Tibial nerve (tissue), 4 donors: ENCODE data around the gene GPR158. TPM values are rescaled to one million over a fixed set of nuclear protein-coding genes. Genes with fewer than 3 reads are reported as not detected.

Experiments used
- DNase-seq, 2 donors: peaks; one replicate each; pipeline ENCODE4 v3.0.0-alpha.2; 2019; ENCODE audit warnings: low spot score in 2 of 2
- H3K27ac ChIP-seq, 4 donors: fragments of 200-600 bp; sonication (generic) in 3 of 4; one replicate each; pipeline ENCODE4 v1.5.1; 2017 to 2019; ENCODE audit warnings: mild to moderate bottlenecking in 1 of 4
- H3K27me3 ChIP-seq, 2 donors: fragments of 200-600 bp; sonication (generic) in 1 of 2; one replicate each; pipeline versions ENCODE4 v1.5.1 to v1.6.0; 2017 to 2019
- H3K36me3 ChIP-seq, 3 donors: fragments of 200-600 bp; sonication (generic); one replicate each; pipeline ENCODE4 v1.5.1; 2018 to 2019
- H3K4me1 ChIP-seq, 4 donors: fragments of 200-600 bp; sonication (generic) in 3 of 4; one replicate each; pipeline ENCODE4 v1.5.1; 2017 to 2019
- H3K4me3 ChIP-seq, 4 donors: fragments of 200-600 bp; sonication (generic) in 3 of 4; one replicate each; pipeline ENCODE4 v1.5.1; 2017 to 2019; ENCODE audit warnings: mild to moderate bottlenecking in 1 of 4, moderate library complexity in 1 of 4
- H3K9me3 ChIP-seq, 4 donors: fragments of 200-600 bp; sonication (generic) in 3 of 4; one replicate each; pipeline ENCODE4 v1.5.1; 2017 to 2019
- EP300 ChIP-seq, 2 donors: sonication (generic); formaldehyde crosslinking; IDR thresholded peaks; one replicate each; pipeline ENCODE4 v1.6.1; 2017; ENCODE audit warnings: antibody characterized with exemption in 2 of 2, mild to moderate bottlenecking in 1 of 2
- POLR2A ChIP-seq, 2 donors: fragments of 450-650 bp; IDR thresholded peaks; one replicate each; pipeline ENCODE4 v1.6.1; 2017; ENCODE audit warnings: antibody characterized with exemption in 2 of 2, mild to moderate bottlenecking in 2 of 2, moderate library complexity in 2 of 2
- WGBS, 2 donors: methylation state at CpG; one replicate each; pipeline ENCODE4 v1.1.5; 2018; 5-methylcytosine and 5-hydroxymethylcytosine counted together
- total RNA-seq, 4 donors: library from RNA; depleted of rRNA; stranded (reverse); fragments of >200 nt; gene quantifications; one replicate each; pipeline ENCODE4 v1.1.0, GENCODE V29; 2016
- TF ChIP-seq, protein P1 (sequence below), 5 experiments: fragments of 200-600 bp in 3 of 5; fragments of 450-650 bp in 2 of 5; sonication (generic) in 3 of 5; IDR thresholded peaks; one replicate each; pipeline ENCODE4 v1.5.1; 2016 to 2019; ENCODE audit warnings: antibody characterized with exemption in 5 of 5, mild to moderate bottlenecking in 3 of 5, moderate library complexity in 2 of 5

Gene GPR158
- total RNA-seq, 4 donors from 2014 or later: under 0.01 to 0.39 (median under 0.01) TPM

DNA sequence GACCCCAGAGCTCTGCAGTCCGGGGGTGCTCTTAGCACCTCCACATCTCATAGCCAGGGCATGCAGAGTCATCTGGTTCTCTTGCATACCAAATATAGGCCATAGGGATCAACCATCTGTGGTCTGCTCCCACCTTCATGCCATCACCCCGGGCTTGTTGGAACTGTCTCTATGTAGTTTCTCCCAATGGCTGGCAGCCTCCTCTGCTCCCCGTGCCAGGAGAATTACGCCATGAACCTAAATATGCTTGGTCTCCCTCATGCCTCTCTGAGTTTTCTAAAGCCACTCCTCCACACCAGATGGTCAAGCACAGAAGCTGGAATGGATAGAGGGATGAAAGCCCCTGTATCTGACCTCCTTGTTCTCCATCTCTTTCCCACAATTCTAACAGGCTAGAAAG lies 456.7 kb downstream of the GPR158 start:
- Histone ChIP-seq H3K27me3 (no peaks in the 10 kb centered on the region), H3K36me3 (no peaks in the 10 kb centered on the region), H3K27ac (no peak overlapping the region), H3K4me3 (no peak overlapping the region), H3K9me3 (peaks cover 0 to 4% (median 0%) of the 10 kb centered on the region in 4 donors), H3K4me1 (no peaks in the 10 kb centered on the region)
- DNase-seq: no peak
- TF ChIP-seq, protein P1, sequence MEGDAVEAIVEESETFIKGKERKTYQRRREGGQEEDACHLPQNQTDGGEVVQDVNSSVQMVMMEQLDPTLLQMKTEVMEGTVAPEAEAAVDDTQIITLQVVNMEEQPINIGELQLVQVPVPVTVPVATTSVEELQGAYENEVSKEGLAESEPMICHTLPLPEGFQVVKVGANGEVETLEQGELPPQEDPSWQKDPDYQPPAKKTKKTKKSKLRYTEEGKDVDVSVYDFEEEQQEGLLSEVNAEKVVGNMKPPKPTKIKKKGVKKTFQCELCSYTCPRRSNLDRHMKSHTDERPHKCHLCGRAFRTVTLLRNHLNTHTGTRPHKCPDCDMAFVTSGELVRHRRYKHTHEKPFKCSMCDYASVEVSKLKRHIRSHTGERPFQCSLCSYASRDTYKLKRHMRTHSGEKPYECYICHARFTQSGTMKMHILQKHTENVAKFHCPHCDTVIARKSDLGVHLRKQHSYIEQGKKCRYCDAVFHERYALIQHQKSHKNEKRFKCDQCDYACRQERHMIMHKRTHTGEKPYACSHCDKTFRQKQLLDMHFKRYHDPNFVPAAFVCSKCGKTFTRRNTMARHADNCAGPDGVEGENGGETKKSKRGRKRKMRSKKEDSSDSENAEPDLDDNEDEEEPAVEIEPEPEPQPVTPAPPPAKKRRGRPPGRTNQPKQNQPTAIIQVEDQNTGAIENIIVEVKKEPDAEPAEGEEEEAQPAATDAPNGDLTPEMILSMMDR (IDR thresholded peaks at IDR 0.05): no peak
- TF ChIP-seq POLR2A (IDR thresholded peaks at IDR 0.05): no peak
- no peak for TF ChIP-seq EP300 (IDR thresholded peaks at IDR 0.05)
- WGBS, 2 donors: 88% methylated on average over 4 of the region's 4 CpGs

GRCh38 chr10:25632802-25633201 lies 458.0 kb downstream of the GPR158 start:
- no peaks in the 10 kb centered on the region for H3K27me3 ChIP-seq
- no peak overlapping the region for H3K27ac ChIP-seq
- no peaks in the 10 kb centered on the region for H3K4me1 ChIP-seq
- H3K4me3 ChIP-seq: no peak overlapping the region
- TF ChIP-seq POLR2A (IDR thresholded peaks at IDR 0.05): no peak
- TF ChIP-seq EP300 (IDR thresholded peaks at IDR 0.05): no peak
- TF ChIP-seq, protein P1 (IDR thresholded peaks at IDR 0.05): no peak
- peaks cover 0 to 4% (median 0%) of the 10 kb centered on the region in 4 donors for H3K9me3 ChIP-seq
- DNase-seq: no peak
- H3K36me3 ChIP-seq: no peaks in the 10 kb centered on the region
- 88 to 89% methylated on average over 5 of the region's 5 CpGs for WGBS, 2 donors

GRCh38 chr10:25633542-25633941 lies 458.7 kb downstream of the GPR158 start:
- H3K36me3 ChIP-seq: no peaks in the 10 kb centered on the region
- no peaks in the 10 kb centered on the region for H3K4me1 ChIP-seq
- peaks cover 0 to 2% (median 0%) of the 10 kb centered on the region in 4 donors for H3K9me3 ChIP-seq
- 73 to 77% methylated on average over 2 of the region's 2 CpGs for WGBS, 2 donors
- H3K27ac ChIP-seq: no peak overlapping the region
- no peak overlapping the region for H3K4me3 ChIP-seq
- no peak for DNase-seq
- TF ChIP-seq, protein P1 (IDR thresholded peaks at IDR 0.05): no peak
- TF ChIP-seq EP300 (IDR thresholded peaks at IDR 0.05) (no peak), POLR2A (IDR thresholded peaks at IDR 0.05) (no peak)
- H3K27me3 ChIP-seq: no peaks in the 10 kb centered on the region

- Histone ChIP-seq H3K4me1 (no peaks in the 10 kb centered on the region), H3K27ac (no peak overlapping the region), H3K4me3 (no peak overlapping the region), H3K27me3 (no peaks in the 10 kb centered on the region), H3K9me3 (no peaks in the 10 kb centered on the region), H3K36me3 (no peaks in the 10 kb centered on the region)
- TF ChIP-seq EP300 (IDR thresholded peaks at IDR 0.05) (no peak), POLR2A (IDR thresholded peaks at IDR 0.05) (no peak)
- TF ChIP-seq, protein P1 (IDR thresholded peaks at IDR 0.05): no peak
- no peak for DNase-seq
- WGBS, 2 donors: 91% methylated on average over 2 of the region's 2 CpGs
Observed at GRCh38 chr10:25639646-25640045, 464.8 kb downstream of the GPR158 start.

DNA sequence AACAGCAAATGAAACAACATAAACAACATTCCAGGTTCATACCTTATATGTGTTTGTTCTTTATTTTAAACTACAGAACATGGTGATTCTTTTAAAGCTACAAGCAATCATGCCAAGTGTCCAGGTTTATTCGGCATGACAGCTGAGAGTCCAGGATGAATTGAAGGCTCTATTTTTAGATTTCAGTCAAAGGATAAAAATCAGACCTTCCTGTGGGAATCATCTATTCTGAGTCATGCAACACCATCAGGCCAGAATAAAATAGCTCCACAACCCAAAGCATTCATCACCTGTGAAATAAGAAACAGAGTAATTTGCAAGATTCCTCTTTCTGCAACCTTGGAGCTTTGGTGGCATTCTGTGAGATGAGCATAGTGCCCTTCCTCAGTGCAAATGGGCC lies 466.8 kb downstream of the GPR158 start:
- WGBS, 2 donors: 72 to 74% methylated on average over 1 of the region's 1 CpG
- H3K9me3 ChIP-seq: no peaks in the 10 kb centered on the region
- H3K4me1 ChIP-seq: no peaks in the 10 kb centered on the region
- H3K27ac ChIP-seq: no peak overlapping the region
- no peaks in the 10 kb centered on the region for H3K36me3 ChIP-seq
- H3K27me3 ChIP-seq: no peaks in the 10 kb centered on the region
- TF ChIP-seq, protein P1 (IDR thresholded peaks at IDR 0.05): no peak
- TF ChIP-seq POLR2A (IDR thresholded peaks at IDR 0.05) (no peak), EP300 (IDR thresholded peaks at IDR 0.05) (no peak)
- H3K4me3 ChIP-seq: no peak overlapping the region
- DNase-seq: no peak
